HG03354 (cell line): ENCODE measurements around the gene SPRR2F.

ENCODE experiments used
- ATAC-seq: cut with Tn5 transposase; IDR thresholded peaks from one replicate; pipeline ENCODE4 v1.9.1; 2021; ENCODE audit warnings: mild to moderate bottlenecking; ENCODE audit not compliant: unreplicated experiment, poor library complexity, severe bottlenecking

The SPRR2F gene

DNA sequence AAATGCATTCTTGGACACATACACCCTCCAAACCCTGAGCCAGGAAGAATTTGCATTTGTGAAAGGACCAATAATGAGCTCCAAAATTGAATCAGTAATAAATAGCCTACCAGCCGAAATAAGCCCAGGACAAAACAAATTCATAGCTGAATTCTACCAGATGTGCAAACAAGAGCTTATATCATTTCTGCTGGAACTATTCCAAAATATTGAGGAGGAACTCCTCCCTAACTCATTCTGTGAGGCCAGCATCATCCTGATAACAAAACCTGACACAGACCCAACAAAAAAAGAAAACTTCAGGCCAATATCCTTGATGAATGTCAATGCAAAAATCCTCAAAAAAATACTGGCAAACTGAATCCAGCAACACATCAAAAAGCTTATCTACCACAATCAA lies 25.7 kb downstream of the SPRR2F start:
- ATAC-seq, result no peak

DNA sequence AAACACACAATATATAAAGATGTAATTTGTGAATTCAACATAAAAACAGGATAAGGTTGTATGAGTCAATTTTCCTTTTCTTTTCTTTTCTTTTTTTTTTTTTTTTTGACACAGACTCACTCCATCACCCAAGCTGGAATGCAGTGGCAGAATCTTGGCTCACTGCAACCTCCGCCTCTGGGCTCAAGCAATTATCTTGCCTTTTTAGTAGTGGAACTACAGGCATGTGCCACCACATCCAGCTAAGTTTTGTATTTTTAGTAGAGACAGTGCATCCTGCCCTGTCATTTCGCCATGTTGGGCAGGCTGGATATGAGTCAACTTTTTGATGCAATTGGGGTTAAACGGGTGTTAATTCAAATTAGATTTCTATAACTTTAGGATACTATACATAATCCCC lies 31.6 kb downstream of the SPRR2F start:
- no peak for ATAC-seq

GRCh38 chr1:153072806-153073726 lies 40.2 kb downstream of the SPRR2F start:
- no peak for ATAC-seq

GRCh38 chr1:153071511-153071910 lies 41.8 kb downstream of the SPRR2F start, which contains the start of gene SPRR2B:
TSS of gene SPRR2B (minus strand) at chr1:153071611. CDS start at chr1:153070839, 772 bp downstream.
- ATAC-seq, result no peak

DNA sequence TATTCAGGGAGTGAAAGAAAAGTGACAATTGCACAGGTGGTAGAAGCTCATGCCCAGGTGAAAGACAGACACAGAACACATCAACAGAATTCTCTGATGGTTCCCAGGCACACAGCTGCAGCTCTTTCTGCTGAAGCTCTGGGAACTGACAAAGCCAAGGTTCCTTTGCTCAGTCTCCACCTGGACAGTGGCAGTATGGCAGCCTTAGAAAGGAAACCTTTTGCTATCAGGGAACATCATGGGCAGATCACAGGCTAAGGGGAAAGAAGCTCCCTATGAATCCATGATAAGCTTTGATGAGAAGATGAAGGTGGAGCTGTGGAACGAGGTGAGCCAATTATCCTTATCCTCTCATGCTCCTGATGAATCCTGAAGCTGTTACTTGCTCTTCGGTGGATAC lies 43.1 kb downstream of the SPRR2F start:
- ATAC-seq, result no peak
